ENCODE data around the gene ANKRD53. TPM values are rescaled to one million over a fixed set of nuclear protein-coding genes. Genes with fewer than 3 reads are reported as not detected.

The ANKRD53 gene
- total RNA-seq, 1 experiment from 2014 or later = not detected

- TF ChIP-seq, protein P1, sequence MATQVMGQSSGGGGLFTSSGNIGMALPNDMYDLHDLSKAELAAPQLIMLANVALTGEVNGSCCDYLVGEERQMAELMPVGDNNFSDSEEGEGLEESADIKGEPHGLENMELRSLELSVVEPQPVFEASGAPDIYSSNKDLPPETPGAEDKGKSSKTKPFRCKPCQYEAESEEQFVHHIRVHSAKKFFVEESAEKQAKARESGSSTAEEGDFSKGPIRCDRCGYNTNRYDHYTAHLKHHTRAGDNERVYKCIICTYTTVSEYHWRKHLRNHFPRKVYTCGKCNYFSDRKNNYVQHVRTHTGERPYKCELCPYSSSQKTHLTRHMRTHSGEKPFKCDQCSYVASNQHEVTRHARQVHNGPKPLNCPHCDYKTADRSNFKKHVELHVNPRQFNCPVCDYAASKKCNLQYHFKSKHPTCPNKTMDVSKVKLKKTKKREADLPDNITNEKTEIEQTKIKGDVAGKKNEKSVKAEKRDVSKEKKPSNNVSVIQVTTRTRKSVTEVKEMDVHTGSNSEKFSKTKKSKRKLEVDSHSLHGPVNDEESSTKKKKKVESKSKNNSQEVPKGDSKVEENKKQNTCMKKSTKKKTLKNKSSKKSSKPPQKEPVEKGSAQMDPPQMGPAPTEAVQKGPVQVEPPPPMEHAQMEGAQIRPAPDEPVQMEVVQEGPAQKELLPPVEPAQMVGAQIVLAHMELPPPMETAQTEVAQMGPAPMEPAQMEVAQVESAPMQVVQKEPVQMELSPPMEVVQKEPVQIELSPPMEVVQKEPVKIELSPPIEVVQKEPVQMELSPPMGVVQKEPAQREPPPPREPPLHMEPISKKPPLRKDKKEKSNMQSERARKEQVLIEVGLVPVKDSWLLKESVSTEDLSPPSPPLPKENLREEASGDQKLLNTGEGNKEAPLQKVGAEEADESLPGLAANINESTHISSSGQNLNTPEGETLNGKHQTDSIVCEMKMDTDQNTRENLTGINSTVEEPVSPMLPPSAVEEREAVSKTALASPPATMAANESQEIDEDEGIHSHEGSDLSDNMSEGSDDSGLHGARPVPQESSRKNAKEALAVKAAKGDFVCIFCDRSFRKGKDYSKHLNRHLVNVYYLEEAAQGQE (IDR thresholded peaks at IDR 0.05; ENCODE audit: low read depth) = no peak
- TF ChIP-seq SP1 (IDR thresholded peaks at IDR 0.05; ENCODE audit: low read depth) (no peak), ATF3 (IDR thresholded peaks at IDR 0.05) (no peak), FOSL1 (IDR thresholded peaks at IDR 0.05; ENCODE audit: low read depth) (no peak), RAD21 (IDR thresholded peaks at IDR 0.05; ENCODE audit: low read depth) (no peak), ZBTB33 (IDR thresholded peaks at IDR 0.05; ENCODE audit: extremely low read depth, insufficient replicate concordance, low read length) (no peak), POLR2AphosphoS5 (IDR thresholded peaks at IDR 0.05; ENCODE audit: low read depth, low read length) (no peak), ELF1 (IDR thresholded peaks at IDR 0.05; ENCODE audit: borderline replicate concordance, low read depth) (no peak), EZH2phosphoT487 (IDR thresholded peaks at IDR 0.05; ENCODE audit: borderline replicate concordance) (no peak), CTCF (IDR thresholded peaks at IDR 0.05 in 2 of 3, conservative IDR thresholded peaks at IDR 0.05 in 1 of 3; ENCODE audit: borderline replicate concordance in 1 of 3, insufficient read depth in 1 of 3, low read depth in 2 of 3, low read length in 2 of 3) (no peak), YY1 (IDR thresholded peaks at IDR 0.05; ENCODE audit: extremely low read depth, insufficient replicate concordance, low read depth, low read length) (no peak)
- TF ChIP-seq, protein P2, sequence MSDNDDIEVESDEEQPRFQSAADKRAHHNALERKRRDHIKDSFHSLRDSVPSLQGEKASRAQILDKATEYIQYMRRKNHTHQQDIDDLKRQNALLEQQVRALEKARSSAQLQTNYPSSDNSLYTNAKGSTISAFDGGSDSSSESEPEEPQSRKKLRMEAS (IDR thresholded peaks at IDR 0.05) = no peak
- Histone ChIP-seq H3K4me1 (ENCODE audit: control insufficient read depth in 1 of 2, insufficient read depth in 2 of 2, low read length in 2 of 2) (peaks cover 2 to 9% of the 10 kb centered on the region in 2 experiments; a peak in 2 of 4 replicates), H3K9me3 (ENCODE audit: control insufficient read depth in 1 of 2, insufficient read depth in 1 of 2, low read depth in 1 of 2, low read length in 2 of 2) (no peaks in the 10 kb centered on the region), H3K9ac (ENCODE audit: low read length) (no peak overlapping the region), H3K4me2 (ENCODE audit: low read length) (no peak overlapping the region), H3K27me3 (ENCODE audit: insufficient read depth, low read length) (no peaks in the 10 kb centered on the region), H3K79me2 (ENCODE audit: insufficient read depth, low read length) (0 out of 2 replicates have a peak, but pooled peaks cover 3% of the 10 kb centered on the region), H4K20me1 (ENCODE audit: insufficient read depth) (no peaks in the 10 kb centered on the region), H2AFZ (ENCODE audit: low read depth, low read length, poor library complexity, severe bottlenecking) (no peak overlapping the region), H3K4me3 (replicated peaks in 1 of 2; ENCODE audit: low read depth in 1 of 2, low read length in 2 of 2) (no peak overlapping the region), H3K9me2 (ENCODE audit: insufficient read depth) (no peaks in the 10 kb centered on the region), H3K27ac (ENCODE audit: low read depth, low read length) (no peak overlapping the region), H3K36me3 (ENCODE audit: control insufficient read depth in 1 of 2, insufficient read depth in 2 of 2, low read length in 2 of 2) (peaks cover 23 to 29% of the 10 kb centered on the region in 2 experiments; a peak in 3 of 4 replicates)
- DNase-seq (ENCODE audit: low read depth, low spot score) (no peak), ATAC-seq (no peak)
- RAD21 ChIA-PET (ENCODE audit: low non-redundant PET in 1 of 2, low total read pairs in 2 of 2, uncharacterized antibody in 2 of 2, unreplicated experiment in 2 of 2) = no interaction called here
- CTCF ChIA-PET = no interaction called here
- intact Hi-C loops (cut with micrococcal nuclease) = no loop called here
- POLR2A ChIA-PET = no interaction called here
- no TSS peak for BruUV-seq (replicated peaks)
Observed at GRCh38 chr2:70986499-70987189, 8.2 kb downstream of the ANKRD53 start.

Measured in HCT116 (cell line).